ENCODE measurements around the gene TEAD1. TPM values are rescaled to one million over a fixed set of nuclear protein-coding genes. Genes with fewer than 3 reads are reported as not detected.
A peak's percentile ranks its signal among the peaks of the same experiment; 100 is the strongest.

Gene TEAD1
- polyA plus RNA-seq, 10 donors, result 78.8 to 120 (median 100) TPM

GRCh38 chr11:12832480-12833224, 158.4 kb downstream of the TEAD1 start:
- DNase-seq, result no peak

DNA sequence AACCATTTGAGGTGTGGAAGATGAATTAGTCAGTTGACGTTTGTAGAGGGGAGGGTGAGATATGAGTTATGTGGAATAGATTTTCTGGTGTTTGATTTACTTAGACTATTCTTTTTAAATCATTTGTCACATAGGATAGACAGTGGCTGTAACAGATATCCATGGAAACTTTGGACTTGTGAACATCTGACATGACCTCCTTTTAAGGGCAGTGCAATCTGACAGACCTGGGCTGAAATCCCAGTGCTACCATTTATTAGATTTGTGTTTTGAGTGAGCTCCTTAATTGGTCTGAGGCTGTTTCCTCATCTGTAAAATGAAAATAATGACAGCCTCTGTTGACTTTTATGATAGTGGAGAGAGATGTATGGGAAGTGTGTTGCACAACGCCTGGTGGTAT, 159.9 kb downstream of the TEAD1 start:
- DNase-seq, result no peak

DNA sequence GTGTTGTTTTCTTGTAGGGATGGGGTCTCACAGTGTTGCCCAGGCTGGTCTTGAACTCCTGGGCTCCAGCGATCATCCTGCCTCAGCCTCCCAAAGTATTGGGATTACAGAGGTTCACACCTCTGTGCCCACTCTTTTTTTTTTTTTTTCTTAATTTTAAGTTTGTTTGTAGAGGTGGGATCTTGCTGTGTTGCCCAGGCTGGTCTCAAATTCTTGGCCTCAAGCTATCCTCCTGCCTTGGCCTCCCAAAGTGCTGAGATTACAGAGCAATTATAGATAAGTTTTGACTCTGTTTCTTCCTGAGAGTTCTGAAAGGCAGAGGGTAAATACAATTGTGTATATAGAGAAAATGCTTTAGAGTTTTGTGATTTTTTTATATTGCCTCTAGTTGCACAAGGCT, 160.4 kb downstream of the TEAD1 start:
- no peak for DNase-seq

DNA sequence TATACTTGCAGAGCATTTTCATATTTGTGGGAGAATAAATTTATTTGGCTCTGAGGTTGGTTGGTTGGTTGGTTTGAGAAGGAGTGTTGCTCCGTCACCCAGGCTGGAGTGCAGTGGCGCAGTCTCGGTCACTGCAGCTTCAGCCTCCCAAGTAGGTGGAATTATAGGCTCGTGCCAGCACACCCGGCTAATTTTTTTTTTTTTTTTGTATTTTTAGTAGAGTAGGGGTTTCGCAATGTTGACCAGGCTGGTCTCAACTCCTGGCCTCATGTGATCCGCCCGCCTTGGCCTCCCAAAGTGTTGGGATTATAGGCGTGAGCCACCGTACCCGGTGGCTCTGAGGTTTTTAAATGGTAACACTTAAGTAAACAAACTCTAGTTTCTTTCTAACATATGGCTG, 161.1 kb downstream of the TEAD1 start:
- DNase-seq, result no peak

GRCh38 chr11:12838463-12839123, 164.4 kb downstream of the TEAD1 start:
- DNase-seq, result no peak

DNA sequence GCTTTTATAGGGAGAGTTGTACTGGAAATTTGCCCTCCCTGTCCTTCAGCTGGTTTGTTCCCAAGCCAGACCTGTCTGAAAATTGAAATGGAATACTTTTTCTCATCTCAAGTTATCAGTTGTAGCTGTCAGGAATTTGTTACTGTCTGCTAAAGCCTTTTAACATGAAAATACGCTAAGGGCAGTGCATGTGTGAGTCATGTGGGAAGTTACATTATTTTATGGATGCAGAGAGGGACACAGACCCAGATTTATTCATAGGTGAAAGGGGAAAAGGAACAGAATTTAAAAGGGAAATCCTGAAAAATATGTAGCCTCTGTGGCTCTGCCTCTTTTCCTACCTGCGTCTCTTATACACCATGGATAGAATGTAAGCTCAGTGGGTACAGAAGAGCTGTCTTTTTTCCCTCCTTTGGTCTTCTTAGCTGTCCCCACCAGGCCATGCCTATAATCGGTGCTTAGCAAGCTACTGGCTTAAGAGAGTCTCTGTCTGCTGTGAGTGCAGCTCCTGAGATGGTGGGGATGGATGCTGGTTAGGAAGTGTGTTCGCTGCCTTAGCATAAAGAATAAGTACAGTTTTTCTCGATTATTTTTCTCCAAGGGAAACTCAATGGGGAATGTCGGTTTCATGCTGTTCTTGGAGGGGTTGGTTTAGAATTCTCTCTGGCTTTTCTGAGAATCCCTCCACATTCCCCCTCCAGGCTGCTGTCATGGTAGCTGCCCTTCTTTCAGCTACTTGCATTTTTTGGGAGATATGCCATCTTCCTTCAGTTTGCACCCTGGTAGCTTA, 166.8 kb downstream of the TEAD1 start:
- DNase-seq, result peak in 1 of 3 donors; percentile 21

DNA sequence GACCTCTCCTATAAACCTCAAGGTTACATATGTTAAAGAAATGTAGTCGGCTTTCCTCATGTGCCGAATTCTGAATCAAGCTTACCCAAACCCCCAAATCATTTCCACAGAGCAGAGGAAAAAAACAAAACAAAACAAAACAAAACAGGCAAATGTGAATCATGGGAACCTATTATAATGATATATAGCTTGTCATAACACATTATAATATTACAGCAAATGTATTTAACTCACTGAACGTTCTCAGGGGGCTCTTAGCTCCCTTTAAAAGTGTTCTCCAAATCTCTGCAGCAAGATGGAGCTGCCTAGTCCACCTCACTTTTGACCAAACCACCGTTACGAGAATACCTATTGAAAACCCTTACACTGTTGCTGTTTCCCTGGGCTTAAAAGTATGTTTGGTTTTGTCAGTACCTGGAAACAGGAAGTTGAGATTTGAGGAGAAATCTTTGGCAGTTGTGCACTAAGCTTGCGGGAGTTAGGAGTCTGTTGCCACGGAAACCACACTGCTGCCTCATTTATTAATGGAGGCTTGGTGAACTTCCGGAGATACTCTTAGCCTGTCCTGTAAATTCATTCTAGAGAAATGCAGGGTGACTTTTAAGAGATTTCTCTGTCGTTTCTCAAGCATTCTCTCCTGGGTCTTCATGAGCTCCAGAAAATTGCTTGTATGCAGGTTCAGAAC, 167.9 kb downstream of the TEAD1 start:
- DNase-seq, result peak; percentile 62 to 88 (median 69)

GRCh38 chr11:12842933-12843636, 168.9 kb downstream of the TEAD1 start:
- DNase-seq, result peak in 1 of 3 donors; percentile 53

GRCh38 chr11:12845163-12845562, 170.9 kb downstream of the TEAD1 start:
- DNase-seq, result no peak

DNA sequence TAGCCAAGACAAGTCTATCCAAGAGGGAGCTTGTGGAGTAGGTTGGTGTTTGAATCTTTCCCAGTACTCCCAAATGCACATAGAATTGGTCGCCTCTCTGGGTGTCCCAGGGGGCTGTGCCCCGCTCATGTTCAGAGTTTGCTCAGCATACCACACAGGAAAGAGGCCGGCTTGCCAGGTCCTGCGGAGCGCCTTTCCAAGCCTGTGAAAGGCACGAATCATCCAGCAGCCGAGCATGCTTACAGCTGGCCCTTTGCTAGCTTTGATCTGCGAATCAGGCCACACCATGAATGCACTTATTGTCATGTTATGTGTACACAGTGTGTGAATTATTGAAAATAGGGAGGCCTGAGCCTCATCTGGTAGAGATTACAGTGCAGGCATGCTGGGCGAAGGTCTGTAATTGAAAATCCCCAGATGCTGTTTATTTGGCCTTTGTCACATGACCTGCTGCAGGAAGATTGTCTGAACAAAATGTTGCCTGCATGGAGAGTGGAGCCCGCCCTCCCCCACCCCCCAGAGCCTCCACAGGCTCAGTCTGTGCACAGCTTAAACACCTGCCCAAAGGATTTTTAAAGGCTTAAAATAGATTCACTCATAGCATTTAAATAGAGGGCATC, 171.6 kb downstream of the TEAD1 start:
- peak; percentile 44 to 73 (median 48) for DNase-seq

- no peak for DNase-seq
Observed at GRCh38 chr11:12846786-12847615, 172.8 kb downstream of the TEAD1 start.

DNA sequence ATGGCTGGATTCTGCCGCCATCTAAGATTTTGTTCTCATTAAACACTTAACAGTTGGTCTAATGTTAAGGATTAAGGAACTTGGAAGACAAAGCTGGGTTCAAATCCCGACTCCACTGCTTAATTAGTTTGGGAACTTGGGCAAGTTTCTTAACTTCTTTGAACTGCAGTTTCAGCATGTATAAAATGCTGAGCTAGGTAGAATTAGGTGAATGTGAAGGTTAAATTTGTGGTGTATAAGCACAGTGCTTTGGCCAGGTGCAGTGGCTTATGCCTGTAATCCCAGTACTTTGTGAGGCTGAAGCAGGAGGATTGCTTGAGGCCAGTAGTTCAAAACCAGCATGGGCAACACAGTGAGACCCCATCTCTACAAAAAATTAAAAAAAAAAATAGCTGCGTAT, 174.2 kb downstream of the TEAD1 start:
- DNase-seq, result no peak

- no peak for DNase-seq
Observed at GRCh38 chr11:12853325-12853651, 179.1 kb downstream of the TEAD1 start.

GRCh38 chr11:12853652-12854296, 179.6 kb downstream of the TEAD1 start:
- DNase-seq, result no peak

GRCh38 chr11:12854297-12854661, 180.1 kb downstream of the TEAD1 start:
- DNase-seq, result no peak

- DNase-seq, result no peak
Observed at GRCh38 chr11:12854829-12855228, 180.6 kb downstream of the TEAD1 start.

DNA sequence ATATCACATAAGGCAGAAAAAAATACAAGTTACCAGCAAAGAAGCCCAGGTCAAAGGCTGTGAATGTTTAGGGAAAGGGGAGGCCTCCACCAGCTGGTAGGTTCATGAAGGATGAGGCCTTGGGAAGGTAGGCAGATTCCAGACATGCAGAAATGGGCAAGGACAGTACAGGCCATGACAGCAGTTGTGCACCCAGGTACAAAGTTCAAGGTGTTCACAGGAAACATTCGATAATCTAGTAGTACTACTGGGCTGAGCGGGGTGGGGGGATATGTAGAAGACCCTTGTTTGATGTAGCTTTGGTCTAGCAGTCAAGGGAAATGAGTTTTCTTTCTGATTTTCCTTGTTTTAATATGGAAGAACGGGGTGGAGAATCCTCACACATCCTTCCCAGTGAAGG, 182.1 kb downstream of the TEAD1 start:
- DNase-seq, result no peak

GRCh38 chr11:12857572-12857971, 183.4 kb downstream of the TEAD1 start:
- no peak for DNase-seq

GRCh38 chr11:12859872-12860657, 185.8 kb downstream of the TEAD1 start:
- no peak for DNase-seq
